ENCODE data around the gene AP3D1.

- TF ChIP-seq CTCF (conservative IDR thresholded peaks at IDR 0.05 in 1 of 2, IDR thresholded peaks at IDR 0.05 in 1 of 2; ENCODE audit: extremely low read depth in 1 of 2, insufficient read depth in 1 of 2, low read depth in 1 of 2, low read length in 2 of 2), result no peak
- TF ChIP-seq EZH2 (IDR thresholded peaks at IDR 0.05; ENCODE audit: borderline replicate concordance, low read length), result no peak
Measured at GRCh38 chr19:2173767-2174577, 22.6 kb upstream of the AP3D1 start.

Data from mammary epithelial cell (primary cell).